ENCODE data around the gene FNDC1.

GRCh38 chr6:159232106-159232645, 63.0 kb downstream of the FNDC1 start:
- TF ChIP-seq CTCF (IDR thresholded peaks at IDR 0.05; ENCODE audit: low read depth, low read length) (no peak), EZH2phosphoT487 (IDR thresholded peaks at IDR 0.05; ENCODE audit: low read depth) (no peak)

Data from OCI-LY3 (cell line).